PC-9 (cell line): Measurements from ENCODE around the gene C1orf35.

Source experiments
- EZH2 ChIP-seq: fragments of 200-600 bp; sonication (generic); IDR thresholded peaks from 2 replicates; pipeline ENCODE4 v1.8.0; 2017; ENCODE audit warnings: antibody characterized with exemption, low read depth
- TF ChIP-seq, protein P1 (sequence below): fragments of 200-600 bp; sonication (generic); conservative IDR thresholded peaks from 2 replicates; pipeline ENCODE4 v1.6.1; 2017; ENCODE audit warnings: mixed run types, antibody characterized with exemption, mild to moderate bottlenecking, moderate library complexity

DNA sequence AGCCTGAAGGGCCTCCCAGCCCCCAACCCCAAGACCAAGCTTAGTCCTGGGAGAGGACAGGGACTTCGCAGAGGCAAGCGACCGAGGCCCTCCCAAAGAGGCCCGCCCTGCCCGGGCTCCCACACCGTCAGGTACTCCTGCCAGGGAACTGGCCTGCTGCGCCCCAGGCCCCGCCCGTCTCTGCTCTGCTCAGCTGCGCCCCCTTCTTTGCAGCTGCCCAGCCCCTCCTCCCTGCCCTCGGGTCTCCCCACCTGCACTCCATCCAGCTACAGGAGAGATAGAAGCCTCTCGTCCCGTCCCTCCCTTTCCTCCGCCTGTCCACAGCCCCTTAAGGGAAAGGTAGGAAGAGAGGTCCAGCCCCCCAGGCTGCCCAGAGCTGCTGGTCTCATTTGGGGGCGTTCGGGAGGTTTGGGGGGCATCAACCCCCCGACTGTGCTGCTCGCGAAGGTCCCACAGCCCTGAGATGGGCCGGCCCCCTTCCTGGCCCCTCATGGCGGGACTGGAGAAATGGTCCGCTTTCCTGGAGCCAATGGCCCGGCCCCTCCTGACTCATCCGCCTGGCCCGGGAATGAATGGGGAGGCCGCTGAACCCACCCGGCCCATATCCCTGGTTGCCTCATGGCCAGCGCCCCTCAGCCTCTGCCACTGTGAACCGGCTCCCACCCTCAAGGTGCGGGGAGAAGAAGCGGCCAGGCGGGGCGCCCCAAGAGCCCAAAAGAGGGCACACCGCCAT is 42.5 kb downstream of the C1orf35 start:
- no peak for TF ChIP-seq EZH2
- TF ChIP-seq, protein P1, sequence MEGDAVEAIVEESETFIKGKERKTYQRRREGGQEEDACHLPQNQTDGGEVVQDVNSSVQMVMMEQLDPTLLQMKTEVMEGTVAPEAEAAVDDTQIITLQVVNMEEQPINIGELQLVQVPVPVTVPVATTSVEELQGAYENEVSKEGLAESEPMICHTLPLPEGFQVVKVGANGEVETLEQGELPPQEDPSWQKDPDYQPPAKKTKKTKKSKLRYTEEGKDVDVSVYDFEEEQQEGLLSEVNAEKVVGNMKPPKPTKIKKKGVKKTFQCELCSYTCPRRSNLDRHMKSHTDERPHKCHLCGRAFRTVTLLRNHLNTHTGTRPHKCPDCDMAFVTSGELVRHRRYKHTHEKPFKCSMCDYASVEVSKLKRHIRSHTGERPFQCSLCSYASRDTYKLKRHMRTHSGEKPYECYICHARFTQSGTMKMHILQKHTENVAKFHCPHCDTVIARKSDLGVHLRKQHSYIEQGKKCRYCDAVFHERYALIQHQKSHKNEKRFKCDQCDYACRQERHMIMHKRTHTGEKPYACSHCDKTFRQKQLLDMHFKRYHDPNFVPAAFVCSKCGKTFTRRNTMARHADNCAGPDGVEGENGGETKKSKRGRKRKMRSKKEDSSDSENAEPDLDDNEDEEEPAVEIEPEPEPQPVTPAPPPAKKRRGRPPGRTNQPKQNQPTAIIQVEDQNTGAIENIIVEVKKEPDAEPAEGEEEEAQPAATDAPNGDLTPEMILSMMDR, result no peak; the same call in 1 of the 2 replicates
